Activated naive CD8-positive, alpha-beta T cell treated with anti-CD3 and anti-CD28 coated beads for 36 hours (primary cell): Measurements from ENCODE around the gene STAC3. TPM values are rescaled to one million over a fixed set of nuclear protein-coding genes. Genes with fewer than 3 reads are reported as not detected.
"Not testable (repeated sequence)": the region's sequence is repeated elsewhere in the genome, so short reads cannot be mapped to it uniquely, and the experiment has no call there.

Experiments used
- DNase-seq: peaks from one replicate; pipeline ENCODE4 v3.0.0; 2021
- H3K27ac Mint-ChIP-seq: one replicate; pipeline ENCODE4 v1.8.0; 2022; ENCODE audit warnings: mild to moderate bottlenecking, moderate library complexity, mixed read lengths
- H3K27me3 Mint-ChIP-seq: one replicate; pipeline ENCODE4 v1.8.0; 2022; ENCODE audit warnings: mild to moderate bottlenecking, mixed read lengths
- H3K36me3 Mint-ChIP-seq: one replicate; pipeline ENCODE4 v1.8.0; 2021; ENCODE audit warnings: mild to moderate bottlenecking, mixed read lengths
- H3K4me1 Mint-ChIP-seq: one replicate; pipeline ENCODE4 v1.8.0; 2021; ENCODE audit warnings: mixed read lengths
- H3K4me3 Mint-ChIP-seq: one replicate; pipeline ENCODE4 v1.8.0; 2022; ENCODE audit warnings: mild to moderate bottlenecking, moderate library complexity, mixed read lengths
- H3K9me3 Mint-ChIP-seq: one replicate; pipeline ENCODE4 v1.8.0; 2022; ENCODE audit warnings: mixed read lengths
- total RNA-seq, 2 experiments: library from RNA; stranded (reverse); gene quantifications; one replicate each; pipeline ENCODE4 v1.2.3, GENCODE V29; 2021

STAC3 gene
- total RNA-seq = 1 to 10 TPM; 2.0 to 2.6 TPM

DNA sequence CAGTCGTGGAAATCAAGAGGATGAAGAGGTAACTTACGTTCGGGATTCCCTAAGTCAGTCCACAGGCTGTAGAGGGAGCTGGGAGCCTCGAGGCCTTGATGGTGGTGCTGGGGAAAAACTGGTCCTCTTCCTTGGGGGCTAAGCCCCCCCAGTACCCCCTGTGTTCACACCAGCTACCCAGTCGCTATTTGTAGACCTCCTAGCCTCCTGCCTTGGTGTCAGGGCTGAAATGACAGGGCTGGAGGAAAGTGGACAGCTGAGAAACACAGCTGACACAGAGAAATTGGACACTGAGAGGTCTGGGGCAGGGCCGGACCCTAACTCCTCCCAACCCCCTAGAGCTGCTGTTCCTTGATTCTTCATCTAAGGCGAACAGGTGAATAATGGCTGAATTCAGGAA lies at the start of gene STAC3:
Gene STAC3 (minus strand): TSS at position 232 of the 400 bp plus-strand sequence. CDS start 1,551 bp downstream, outside the sequence.
- Mint-ChIP-seq H3K27me3 (no peaks in the 10 kb centered on the region), H3K27ac (no peak within 1 kb of the TSS), H3K4me3 (no peak within 1 kb of the TSS), H3K9me3 (no peaks in the 10 kb centered on the region), H3K4me1 (no peaks in the 10 kb centered on the region), H3K36me3 (peaks cover 3% of the 10 kb centered on the region)
- no peak for DNase-seq

GRCh38 chr12:57299514-57300016 lies 48.6 kb upstream of the STAC3 start:
- DNase-seq = no peak
- no peaks in the 10 kb centered on the region for H3K9me3 Mint-ChIP-seq
- H3K36me3 Mint-ChIP-seq = peaks cover 9% of the 10 kb centered on the region
- H3K27ac Mint-ChIP-seq = no peak overlapping the region
- no peaks in the 10 kb centered on the region for H3K27me3 Mint-ChIP-seq
- H3K4me3 Mint-ChIP-seq = no peak overlapping the region
- peaks cover 3% of the 10 kb centered on the region for H3K4me1 Mint-ChIP-seq

DNA sequence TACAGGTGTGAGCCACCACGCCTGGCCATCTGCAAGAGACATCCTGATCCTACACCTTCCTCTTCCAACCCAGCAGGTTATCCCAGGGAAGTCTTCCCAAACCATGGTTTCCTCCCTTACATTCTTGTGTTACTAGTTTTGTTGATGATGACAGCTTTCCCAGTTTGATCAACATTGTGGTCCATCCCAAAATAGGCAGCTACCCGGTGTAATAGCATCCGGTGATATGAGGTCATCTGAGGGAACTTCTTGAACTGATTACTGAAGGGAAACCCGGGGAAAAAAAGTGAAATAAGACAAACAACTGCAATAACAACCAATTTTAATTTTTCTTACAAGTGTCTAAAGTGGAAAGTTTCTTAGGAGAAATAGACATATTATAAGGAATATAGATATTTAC lies 45.3 kb upstream of the STAC3 start:
- no peak overlapping the region for H3K4me3 Mint-ChIP-seq
- no peaks in the 10 kb centered on the region for H3K27me3 Mint-ChIP-seq
- H3K27ac Mint-ChIP-seq = no peak overlapping the region
- H3K4me1 Mint-ChIP-seq = no peaks in the 10 kb centered on the region
- H3K36me3 Mint-ChIP-seq = peaks cover 13% of the 10 kb centered on the region
- no peak for DNase-seq
- H3K9me3 Mint-ChIP-seq = no peaks in the 10 kb centered on the region

DNA sequence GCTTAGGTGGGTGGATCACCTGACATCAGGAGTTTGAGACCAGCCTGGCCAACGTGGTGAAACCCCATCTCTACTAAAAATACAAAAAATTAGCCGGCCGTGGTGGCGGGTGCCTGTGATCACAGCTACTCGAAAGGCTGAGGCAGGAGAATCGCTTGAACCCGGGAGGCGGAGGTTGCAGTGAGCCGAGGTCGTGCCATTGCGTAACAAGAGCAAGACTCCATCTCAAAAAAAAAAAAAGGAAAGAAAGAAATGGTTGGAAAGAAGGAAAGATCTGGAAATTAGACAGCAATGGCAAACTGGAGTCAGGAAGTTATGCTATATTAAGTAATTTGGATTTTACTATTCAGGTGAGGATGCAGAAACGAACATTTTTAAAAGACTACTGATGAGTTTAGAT lies 31.1 kb upstream of the STAC3 start:
- H3K27ac Mint-ChIP-seq, H3K9me3 Mint-ChIP-seq, H3K27me3 Mint-ChIP-seq, DNase-seq, H3K4me3 Mint-ChIP-seq: not testable (repeated sequence)
- peaks cover 21% of the 10 kb centered on the region for H3K36me3 Mint-ChIP-seq
- H3K4me1 Mint-ChIP-seq = peaks cover 15% of the 10 kb centered on the region

DNA sequence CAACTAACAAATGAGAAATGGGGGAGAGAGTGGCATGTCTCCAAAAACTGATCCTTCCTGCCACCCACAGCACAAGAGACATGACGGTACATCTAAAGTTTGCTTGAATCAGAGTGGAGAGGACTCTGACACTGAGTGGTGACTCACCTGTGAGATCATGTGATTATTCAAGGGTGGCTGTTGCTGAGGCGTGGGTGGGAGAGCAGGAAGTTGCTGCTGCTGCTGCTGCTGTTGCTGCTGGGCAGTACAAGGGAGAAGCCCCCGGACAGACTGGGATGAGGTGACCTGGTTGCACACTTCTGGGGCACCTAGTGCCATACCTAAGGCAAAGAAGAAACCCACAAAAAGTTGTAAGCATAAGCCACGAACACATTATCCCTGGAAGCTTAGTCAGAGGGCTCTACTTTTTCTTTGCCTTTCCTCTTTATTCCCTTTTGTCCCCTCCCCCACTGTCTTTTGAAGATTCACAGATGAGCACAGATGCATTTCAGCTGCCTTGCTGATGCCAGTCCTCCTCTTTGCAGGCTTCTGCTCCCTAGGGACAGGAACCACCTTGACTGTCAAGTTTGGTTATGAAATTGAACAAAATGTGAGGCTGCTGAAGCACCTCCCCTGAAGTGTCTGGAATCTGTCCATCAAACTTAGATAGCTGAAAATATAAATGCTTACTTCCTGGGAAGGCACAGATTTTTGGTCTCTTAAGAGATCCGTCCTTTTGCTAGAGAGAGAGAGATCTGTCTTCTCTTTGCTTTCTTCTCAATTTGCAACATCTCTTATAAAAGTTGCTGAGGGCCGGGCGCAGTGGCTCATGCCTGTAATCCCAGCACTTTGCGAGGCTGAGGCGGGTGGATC lies 29.4 kb upstream of the STAC3 start:
- peak; percentile 80 for DNase-seq
- H3K27ac Mint-ChIP-seq = peak overlapping the region; percentile 92
- no peaks in the 10 kb centered on the region for H3K9me3 Mint-ChIP-seq
- H3K4me3 Mint-ChIP-seq = peak overlapping the region; percentile 73
- peaks cover 21% of the 10 kb centered on the region for H3K36me3 Mint-ChIP-seq
- H3K4me1 Mint-ChIP-seq = peaks cover 16% of the 10 kb centered on the region
- no peaks in the 10 kb centered on the region for H3K27me3 Mint-ChIP-seq

DNA sequence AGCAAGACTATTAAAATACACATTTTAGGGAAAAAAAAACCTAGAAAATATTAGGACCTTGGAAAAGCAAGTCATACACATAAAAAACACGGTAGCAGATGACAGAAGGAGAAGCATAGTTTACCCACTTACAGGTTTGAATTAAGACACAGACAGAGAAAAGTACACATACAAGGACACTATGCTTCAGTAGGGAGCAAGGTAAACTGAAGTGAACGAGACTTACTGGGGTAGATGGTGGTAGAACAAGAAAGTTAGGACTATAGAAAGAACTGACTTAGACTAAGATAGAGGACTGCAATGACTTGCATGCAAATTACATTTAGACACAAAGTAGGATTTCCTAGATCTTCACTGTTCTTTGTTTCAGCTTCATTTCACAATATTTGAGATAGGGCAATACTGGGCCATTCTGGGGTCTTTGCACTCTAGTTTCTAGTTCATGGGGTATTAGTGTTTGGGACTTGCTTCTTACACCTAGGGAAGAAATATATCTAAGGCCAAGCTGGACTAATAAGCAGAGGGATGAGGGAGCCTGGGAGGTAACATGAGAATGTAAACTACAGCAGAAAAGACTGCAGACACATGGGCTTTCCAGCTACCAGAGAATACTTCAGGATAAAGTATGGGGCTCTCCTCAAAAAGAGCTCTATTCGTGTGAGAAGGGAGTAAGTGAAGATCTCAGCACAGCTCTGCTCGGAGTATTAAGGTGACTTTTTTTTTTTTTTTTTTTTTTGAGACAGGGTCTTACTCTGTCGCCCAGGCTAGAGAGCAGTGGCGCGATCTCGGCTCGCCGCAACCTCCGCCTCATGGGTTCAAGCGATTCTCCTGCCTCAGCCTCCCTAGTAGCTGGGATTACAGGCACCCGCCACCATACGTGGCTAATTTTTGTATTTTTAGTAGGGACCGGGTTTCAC lies 27.7 kb upstream of the STAC3 start:
- Mint-ChIP-seq H3K36me3 (peaks cover 28% of the 10 kb centered on the region), H3K27me3 (no peaks in the 10 kb centered on the region), H3K9me3 (no peaks in the 10 kb centered on the region), H3K4me3 (no peak overlapping the region), H3K4me1 (peaks cover 20% of the 10 kb centered on the region), H3K27ac (peak overlapping the region; percentile 2)
- DNase-seq = no peak

GRCh38 chr12:57276935-57277563 lies 26.1 kb upstream of the STAC3 start:
- H3K4me1 Mint-ChIP-seq = peaks cover 20% of the 10 kb centered on the region
- H3K27ac Mint-ChIP-seq = peak overlapping the region; percentile 32
- H3K36me3 Mint-ChIP-seq = peaks cover 27% of the 10 kb centered on the region
- no peaks in the 10 kb centered on the region for H3K27me3 Mint-ChIP-seq
- DNase-seq = peak; percentile 23
- H3K4me3 Mint-ChIP-seq = no peak overlapping the region
- no peaks in the 10 kb centered on the region for H3K9me3 Mint-ChIP-seq

GRCh38 chr12:57276233-57276632 lies 25.2 kb upstream of the STAC3 start:
- H3K27me3 Mint-ChIP-seq, H3K9me3 Mint-ChIP-seq, H3K27ac Mint-ChIP-seq, DNase-seq, H3K4me3 Mint-ChIP-seq: not testable (repeated sequence)
- H3K36me3 Mint-ChIP-seq = peaks cover 24% of the 10 kb centered on the region
- peaks cover 20% of the 10 kb centered on the region for H3K4me1 Mint-ChIP-seq

DNA sequence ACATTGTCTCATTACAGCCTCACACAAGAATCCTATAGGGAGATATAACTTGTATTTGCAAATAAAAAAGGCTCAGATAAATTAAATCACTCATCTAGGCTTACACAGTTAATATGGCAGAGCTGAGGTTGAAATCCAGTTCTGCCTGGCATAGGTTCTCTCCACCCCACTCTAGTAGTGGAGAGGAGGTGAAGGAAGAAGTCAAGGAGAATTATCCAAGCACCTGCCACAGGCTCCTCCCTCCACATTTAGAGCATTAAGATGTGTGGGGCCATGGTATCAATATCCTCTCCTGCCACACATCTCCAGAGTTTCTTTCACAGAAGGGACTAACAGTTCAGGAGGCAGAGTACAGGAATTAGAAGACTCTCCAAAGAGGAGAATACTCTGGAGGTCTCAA lies 22.5 kb upstream of the STAC3 start:
- DNase-seq = no peak

DNA sequence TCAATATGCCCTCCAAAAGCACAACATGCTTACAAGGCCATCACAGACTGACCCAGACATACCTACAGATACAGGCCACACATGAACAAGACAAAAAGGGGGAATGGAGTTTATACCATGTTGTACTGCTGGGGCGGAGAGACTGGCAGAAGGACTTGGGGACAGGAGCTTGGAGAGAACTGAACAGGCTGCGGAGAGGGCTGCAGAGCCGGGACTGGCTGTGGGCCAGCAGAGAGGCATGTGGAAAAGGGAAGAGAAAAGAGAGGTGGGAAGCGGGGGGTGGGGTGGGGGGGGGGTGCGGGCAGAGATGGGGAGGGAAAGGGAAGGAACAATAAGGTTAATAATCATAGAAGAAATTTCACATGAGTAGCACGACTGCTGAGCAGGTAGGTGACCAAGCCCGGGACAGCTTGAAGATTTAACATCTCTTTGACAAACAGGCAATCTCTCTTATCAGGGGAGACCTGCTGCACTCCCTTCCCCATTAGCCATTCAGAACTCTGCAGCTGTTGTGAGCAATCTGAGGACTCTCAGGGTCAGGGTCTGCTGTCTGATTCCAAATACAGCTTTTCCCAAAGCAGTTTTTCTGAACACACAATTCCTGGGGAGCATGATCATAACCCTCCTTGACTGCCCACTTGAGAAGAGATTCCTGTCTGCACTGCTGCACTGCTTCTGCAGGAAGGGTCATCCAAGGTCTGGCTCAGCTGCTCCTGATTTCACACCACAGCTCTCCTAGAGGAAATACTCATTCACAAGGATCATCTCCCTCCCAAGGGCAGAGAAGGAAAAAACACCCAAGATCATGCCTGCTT lies 21.6 kb upstream of the STAC3 start:
- H3K27ac Mint-ChIP-seq = no peak overlapping the region
- H3K27me3 Mint-ChIP-seq = no peaks in the 10 kb centered on the region
- no peak overlapping the region for H3K4me3 Mint-ChIP-seq
- DNase-seq = no peak
- peaks cover 11% of the 10 kb centered on the region for H3K4me1 Mint-ChIP-seq
- H3K36me3 Mint-ChIP-seq = peaks cover 20% of the 10 kb centered on the region
- no peaks in the 10 kb centered on the region for H3K9me3 Mint-ChIP-seq

More for the DNA sequence above, 22.5 kb upstream of the STAC3 start:
- no peaks in the 10 kb centered on the region for H3K9me3 Mint-ChIP-seq
- H3K27me3 Mint-ChIP-seq = no peaks in the 10 kb centered on the region
- no peak overlapping the region for H3K4me3 Mint-ChIP-seq
- H3K4me1 Mint-ChIP-seq = peaks cover 5% of the 10 kb centered on the region
- H3K36me3 Mint-ChIP-seq = peaks cover 19% of the 10 kb centered on the region
- H3K27ac Mint-ChIP-seq = no peak overlapping the region

GRCh38 chr12:57270966-57271470 lies 20.0 kb upstream of the STAC3 start:
- peaks cover 11% of the 10 kb centered on the region for H3K4me1 Mint-ChIP-seq
- DNase-seq = no peak
- H3K9me3 Mint-ChIP-seq = no peaks in the 10 kb centered on the region
- peaks cover 17% of the 10 kb centered on the region for H3K36me3 Mint-ChIP-seq
- H3K4me3 Mint-ChIP-seq = no peak overlapping the region
- no peak overlapping the region for H3K27ac Mint-ChIP-seq
- H3K27me3 Mint-ChIP-seq = no peaks in the 10 kb centered on the region

DNA sequence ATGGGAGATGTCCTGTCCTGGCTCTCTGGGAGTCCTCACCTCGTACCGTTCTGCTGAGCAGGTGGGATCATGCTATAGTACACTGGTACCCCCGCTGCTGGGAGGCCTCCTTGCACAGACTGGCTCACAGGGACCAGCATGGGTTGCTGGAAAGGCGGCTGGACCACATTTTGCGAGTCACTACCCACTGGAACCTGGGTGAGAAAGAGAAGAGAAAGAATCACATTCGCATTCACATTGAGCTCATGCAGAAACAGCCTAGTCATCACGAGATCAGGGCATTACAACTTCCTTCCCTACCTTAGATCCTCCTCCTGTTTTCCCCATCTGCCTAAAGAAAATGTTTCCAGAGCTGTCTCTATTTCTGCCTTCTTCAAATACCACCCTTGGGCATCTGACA lies 17.3 kb upstream of the STAC3 start:
- H3K4me1 Mint-ChIP-seq = peaks cover 12% of the 10 kb centered on the region
- peak; percentile 38 for DNase-seq
- H3K36me3 Mint-ChIP-seq = peaks cover 8% of the 10 kb centered on the region
- H3K27me3 Mint-ChIP-seq = no peaks in the 10 kb centered on the region
- H3K27ac Mint-ChIP-seq = peak overlapping the region; percentile 80
- H3K9me3 Mint-ChIP-seq = no peaks in the 10 kb centered on the region
- H3K4me3 Mint-ChIP-seq = no peak overlapping the region

- Mint-ChIP-seq H3K9me3 (no peaks in the 10 kb centered on the region), H3K4me3 (no peak overlapping the region), H3K27me3 (no peaks in the 10 kb centered on the region), H3K4me1 (peaks cover 12% of the 10 kb centered on the region), H3K27ac (peak overlapping the region; percentile 30), H3K36me3 (peaks cover 7% of the 10 kb centered on the region)
- no peak for DNase-seq
Measured at GRCh38 chr12:57266681-57267080, 15.7 kb upstream of the STAC3 start.

GRCh38 chr12:57263096-57263495 lies 12.1 kb upstream of the STAC3 start:
- Mint-ChIP-seq H3K4me3 (no peak overlapping the region), H3K36me3 (peaks cover 5% of the 10 kb centered on the region), H3K27ac (no peak overlapping the region), H3K27me3 (no peaks in the 10 kb centered on the region), H3K9me3 (no peaks in the 10 kb centered on the region), H3K4me1 (peaks cover 8% of the 10 kb centered on the region)
- no peak for DNase-seq
